Measurements from ENCODE around the gene TMED5.

Gene TMED5

GRCh38 chr1:93111065-93111464 lies 69.1 kb downstream of the TMED5 start:
- H3K4me3 ChIP-seq (ENCODE audit: low read depth, low read length): no peak overlapping the region
- no peak for DNase-seq (ENCODE audit: low read depth)
- no peak for TF ChIP-seq CTCF (IDR thresholded peaks at IDR 0.05; ENCODE audit: low read depth, low read length, missing control alignments)

GRCh38 chr1:93109578-93109977 lies 70.6 kb downstream of the TMED5 start:
- H3K4me3 ChIP-seq (ENCODE audit: low read depth, low read length): no peak overlapping the region
- no peak for TF ChIP-seq CTCF (IDR thresholded peaks at IDR 0.05; ENCODE audit: low read depth, low read length, missing control alignments)
- no peak for DNase-seq (ENCODE audit: low read depth)

- no peak for DNase-seq (ENCODE audit: low read depth)
- H3K4me3 ChIP-seq (ENCODE audit: low read depth, low read length): no peak overlapping the region
- TF ChIP-seq CTCF (IDR thresholded peaks at IDR 0.05; ENCODE audit: low read depth, low read length, missing control alignments): no peak
These were observed 71.9 kb downstream of the TMED5 start for GRCh38 chr1:93108335-93108734.

DNA sequence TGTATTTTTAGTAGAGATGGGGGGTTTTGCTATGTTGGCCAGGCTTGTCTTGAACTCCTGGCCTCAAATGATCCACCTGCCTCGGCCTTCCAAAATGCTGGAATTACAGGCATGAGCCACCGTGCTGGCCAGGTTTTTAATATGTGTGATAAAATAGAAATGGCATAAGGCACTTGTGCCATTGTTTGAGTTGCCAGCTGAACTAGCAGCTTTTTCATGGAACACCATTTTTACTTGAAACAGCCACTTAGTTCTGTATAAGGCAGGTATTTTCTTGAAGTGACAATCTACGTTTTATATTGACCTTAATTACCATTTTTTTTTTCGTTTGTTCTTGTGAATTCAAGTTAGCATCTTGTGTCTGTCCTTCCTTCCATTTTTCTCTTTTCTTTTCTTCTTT lies 72.8 kb downstream of the TMED5 start:
- no peak overlapping the region for H3K4me3 ChIP-seq (ENCODE audit: low read depth, low read length)
- no peak for TF ChIP-seq CTCF (IDR thresholded peaks at IDR 0.05; ENCODE audit: low read depth, low read length, missing control alignments)
- DNase-seq (ENCODE audit: low read depth): no peak

DNA sequence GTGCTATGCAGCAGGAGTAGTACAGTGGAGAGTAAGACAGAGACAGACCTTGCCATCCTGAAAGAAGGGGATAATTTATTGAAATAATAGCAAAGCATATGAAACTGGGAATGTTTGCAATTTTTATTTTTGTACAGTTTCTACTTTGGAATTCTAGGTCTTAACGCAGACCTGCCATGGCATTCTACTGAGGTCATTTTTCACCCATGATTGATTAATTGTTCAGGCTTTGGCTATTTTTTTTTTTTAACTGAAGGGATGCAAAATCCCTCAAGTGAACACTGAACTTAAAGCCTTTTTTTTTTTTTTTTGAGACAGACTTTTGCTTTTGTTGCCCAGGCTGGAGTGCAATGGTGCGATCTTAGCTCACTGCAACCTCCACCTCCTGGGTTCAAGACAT lies 74.0 kb downstream of the TMED5 start:
- no peak for DNase-seq (ENCODE audit: low read depth)
- TF ChIP-seq CTCF (IDR thresholded peaks at IDR 0.05; ENCODE audit: low read depth, low read length, missing control alignments): no peak
- no peak overlapping the region for H3K4me3 ChIP-seq (ENCODE audit: low read depth, low read length)

GRCh38 chr1:93102142-93102541 lies 78.1 kb downstream of the TMED5 start:
- H3K4me3 ChIP-seq (ENCODE audit: low read depth, low read length): no peak overlapping the region
- no peak for DNase-seq (ENCODE audit: low read depth)
- TF ChIP-seq CTCF (IDR thresholded peaks at IDR 0.05; ENCODE audit: low read depth, low read length, missing control alignments): no peak
